Measurements from ENCODE around the gene NEUROG2. TPM values are rescaled to one million over a fixed set of nuclear protein-coding genes. Genes with fewer than 3 reads are reported as not detected.

Gene NEUROG2
- total RNA-seq, 1 donor from 2014 or later, result not detected

DNA sequence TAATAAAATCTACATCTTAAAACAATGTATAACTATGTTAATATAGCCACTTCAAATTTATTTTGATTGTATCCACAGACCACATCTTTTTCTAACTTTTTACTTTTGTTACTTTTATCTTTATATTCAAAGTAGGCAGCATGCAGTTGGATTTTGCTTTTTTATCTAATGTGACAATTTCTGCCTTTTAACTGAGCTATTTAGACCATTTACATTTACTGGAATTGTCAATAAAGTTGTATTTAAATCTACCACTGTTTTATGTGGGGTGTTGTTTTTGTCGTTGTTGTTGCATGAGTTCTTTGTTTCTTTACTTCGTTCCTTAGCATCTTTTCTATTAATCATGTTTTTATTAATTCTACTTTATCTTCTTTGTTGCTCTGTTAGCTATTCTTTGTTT, 42.0 kb downstream of the NEUROG2 start:
- Mint-ChIP-seq H3K4me1 (ENCODE audit: low read depth, unreplicated experiment) (no peaks in the 10 kb centered on the region), H3K27me3 (ENCODE audit: low read depth, unreplicated experiment) (peaks cover 7% of the 10 kb centered on the region), H3K36me3 (ENCODE audit: low read depth, unreplicated experiment) (no peaks in the 10 kb centered on the region), H3K4me3 (ENCODE audit: unreplicated experiment) (no peak overlapping the region), H3K27ac (ENCODE audit: unreplicated experiment) (no peak overlapping the region), H3K9me3 (ENCODE audit: unreplicated experiment) (peaks cover 8% of the 10 kb centered on the region)
- no peaks in the 10 kb centered on the region for H4K20me1 ChIP-seq (ENCODE audit: insufficient read depth, low read length)
- H3K4me2 ChIP-seq (ENCODE audit: low read length), result no peak overlapping the region
- H3K4me3 ChIP-seq (ENCODE audit: insufficient read depth, low read depth, low read length), result no peak overlapping the region
- H2AFZ ChIP-seq (ENCODE audit: low read depth, low read length), result no peak overlapping the region
- no peak overlapping the region for H3K27ac ChIP-seq (ENCODE audit: low read depth, low read length)
- H3K27me3 ChIP-seq (ENCODE audit: insufficient read depth, low read length), result no peaks in the 10 kb centered on the region
- no peaks in the 10 kb centered on the region for H3K36me3 ChIP-seq (ENCODE audit: insufficient read depth, low read length)
- DNase-seq (ENCODE audit: low read depth), result no peak
- no peak overlapping the region for H3K9ac ChIP-seq (ENCODE audit: low read length)
- TF ChIP-seq EZH2 (IDR thresholded peaks at IDR 0.05; ENCODE audit: insufficient read depth, low read length), result no peak
- TF ChIP-seq, protein P1, sequence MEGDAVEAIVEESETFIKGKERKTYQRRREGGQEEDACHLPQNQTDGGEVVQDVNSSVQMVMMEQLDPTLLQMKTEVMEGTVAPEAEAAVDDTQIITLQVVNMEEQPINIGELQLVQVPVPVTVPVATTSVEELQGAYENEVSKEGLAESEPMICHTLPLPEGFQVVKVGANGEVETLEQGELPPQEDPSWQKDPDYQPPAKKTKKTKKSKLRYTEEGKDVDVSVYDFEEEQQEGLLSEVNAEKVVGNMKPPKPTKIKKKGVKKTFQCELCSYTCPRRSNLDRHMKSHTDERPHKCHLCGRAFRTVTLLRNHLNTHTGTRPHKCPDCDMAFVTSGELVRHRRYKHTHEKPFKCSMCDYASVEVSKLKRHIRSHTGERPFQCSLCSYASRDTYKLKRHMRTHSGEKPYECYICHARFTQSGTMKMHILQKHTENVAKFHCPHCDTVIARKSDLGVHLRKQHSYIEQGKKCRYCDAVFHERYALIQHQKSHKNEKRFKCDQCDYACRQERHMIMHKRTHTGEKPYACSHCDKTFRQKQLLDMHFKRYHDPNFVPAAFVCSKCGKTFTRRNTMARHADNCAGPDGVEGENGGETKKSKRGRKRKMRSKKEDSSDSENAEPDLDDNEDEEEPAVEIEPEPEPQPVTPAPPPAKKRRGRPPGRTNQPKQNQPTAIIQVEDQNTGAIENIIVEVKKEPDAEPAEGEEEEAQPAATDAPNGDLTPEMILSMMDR (IDR thresholded peaks at IDR 0.05; ENCODE audit: insufficient read depth, low read depth, low read length), result no peak
- no peaks in the 10 kb centered on the region for H3K9me3 ChIP-seq (ENCODE audit: insufficient read depth, low read depth, low read length)
- no peaks in the 10 kb centered on the region for H3K4me1 ChIP-seq (ENCODE audit: insufficient read depth, low read length)
- no peaks in the 10 kb centered on the region for H3K79me2 ChIP-seq (ENCODE audit: insufficient read depth, low read length)
- no peak for FAIRE-seq

DNA sequence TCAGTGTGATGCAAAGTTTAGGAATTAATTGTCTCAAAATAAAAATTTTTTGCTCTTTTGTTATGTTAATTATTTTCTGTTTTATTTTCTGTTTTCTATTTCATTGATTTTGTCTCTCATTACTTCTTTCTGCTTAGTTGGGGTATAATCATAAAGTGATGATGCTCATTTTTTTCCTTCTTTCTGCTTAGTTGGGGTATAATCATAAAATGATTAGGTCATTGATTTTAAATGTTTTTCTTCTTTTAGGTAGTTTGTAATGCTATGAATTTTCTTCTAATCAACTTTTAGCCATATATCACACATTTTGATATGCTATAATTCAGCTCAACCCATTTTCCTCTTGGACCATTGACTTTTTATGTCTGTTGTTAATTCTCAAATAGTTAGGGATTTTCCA, 43.7 kb downstream of the NEUROG2 start:
- Mint-ChIP-seq H3K4me3 (ENCODE audit: unreplicated experiment) (no peak overlapping the region), H3K36me3 (ENCODE audit: low read depth, unreplicated experiment) (no peaks in the 10 kb centered on the region), H3K9me3 (ENCODE audit: unreplicated experiment) (peaks cover 5% of the 10 kb centered on the region), H3K4me1 (ENCODE audit: low read depth, unreplicated experiment) (no peaks in the 10 kb centered on the region), H3K27me3 (ENCODE audit: low read depth, unreplicated experiment) (peaks cover 3% of the 10 kb centered on the region), H3K27ac (ENCODE audit: unreplicated experiment) (no peak overlapping the region)
- Histone ChIP-seq H3K4me3 (ENCODE audit: insufficient read depth, low read depth, low read length) (no peak overlapping the region), H3K27me3 (ENCODE audit: insufficient read depth, low read length) (no peaks in the 10 kb centered on the region), H3K4me2 (ENCODE audit: low read length) (no peak overlapping the region), H3K9me3 (ENCODE audit: insufficient read depth, low read depth, low read length) (no peaks in the 10 kb centered on the region), H3K36me3 (ENCODE audit: insufficient read depth, low read length) (no peaks in the 10 kb centered on the region), H3K4me1 (ENCODE audit: insufficient read depth, low read length) (no peaks in the 10 kb centered on the region), H3K9ac (ENCODE audit: low read length) (no peak overlapping the region), H4K20me1 (ENCODE audit: insufficient read depth, low read length) (no peaks in the 10 kb centered on the region), H3K79me2 (ENCODE audit: insufficient read depth, low read length) (no peaks in the 10 kb centered on the region), H2AFZ (ENCODE audit: low read depth, low read length) (no peak overlapping the region), H3K27ac (ENCODE audit: low read depth, low read length) (no peak overlapping the region)
- TF ChIP-seq EZH2 (IDR thresholded peaks at IDR 0.05; ENCODE audit: insufficient read depth, low read length), result no peak
- TF ChIP-seq, protein P1 (IDR thresholded peaks at IDR 0.05; ENCODE audit: insufficient read depth, low read depth, low read length), result no peak
- FAIRE-seq, result no peak
- DNase-seq (ENCODE audit: low read depth), result no peak

Other genes with a start within 250 kb of the NEUROG2 start
- 1.4 and 3.2 TPM in 2 replicates for gene TIFA, start 230.3 kb downstream of the NEUROG2 start, total RNA-seq
- 0.94 and 1.4 TPM in 2 replicates for gene ALPK1, start 218.8 kb downstream of the NEUROG2 start, total RNA-seq
- gene ZGRF1, start 120.7 kb upstream of the NEUROG2 start, total RNA-seq, result 4.4 and 5.2 TPM in 2 replicates
- gene LARP7, start 121.0 kb upstream of the NEUROG2 start, total RNA-seq, result 31.7 and 33.9 TPM in 2 replicates